H1 (cell line): ENCODE data around the gene SMIM13. TPM values are rescaled to one million over a fixed set of nuclear protein-coding genes. Genes with fewer than 3 reads are reported as not detected.

ENCODE experiments used
- ASH2L ChIP-seq: fragments of 200-600, 300-600 bp; sonication (generic); IDR thresholded peaks from one replicate; pipeline ENCODE4 v1.7.1; 2017; ENCODE audit warnings: low read length
- FOSL1 ChIP-seq: IDR thresholded peaks from 2 replicates; pipeline ENCODE4 v1.6.1; 2011; ENCODE audit warnings: mild to moderate bottlenecking, low read depth, low read length, moderate library complexity; ENCODE audit not compliant: insufficient read depth
- PHF8 ChIP-seq: fragments of 200-600 bp; sonication (generic); conservative IDR thresholded peaks from 2 replicates; pipeline ENCODE4 v1.7.1; 2012; ENCODE audit warnings: low read depth, mild to moderate bottlenecking, inconsistent platforms, low read length, moderate library complexity
- SAP30 ChIP-seq: fragments of 300-600 bp; sonication (generic); IDR thresholded peaks from 2 replicates; pipeline ENCODE4 v1.7.1; 2012; ENCODE audit warnings: low read length, moderate library complexity, mild to moderate bottlenecking, inconsistent platforms; ENCODE audit not compliant: insufficient read depth, insufficient replicate concordance
- SP4 ChIP-seq: IDR thresholded peaks from 2 replicates; pipeline ENCODE4 v1.6.1; 2012; ENCODE audit warnings: low read length, inconsistent platforms
- TAF1 ChIP-seq: IDR thresholded peaks from 2 replicates; pipeline ENCODE4 v1.6.1; 2011; ENCODE audit warnings: mild to moderate bottlenecking, low read depth, low read length
- polyA plus RNA-seq, 7 experiments: library from polyadenylated mRNA; depleted of rRNA in 3 of 7; stranded (reverse) in 5 of 7; unstranded in 2 of 7; fragments of >200 nt in 5 of 7; fragments of 200-250 nt in 2 of 7; gene quantifications; 1 replicate in 5 of 7; 2 replicates in 1 of 7; 4 replicates in 1 of 7; pipeline versions ENCODE4 v1.2.1 to v1.2.3, GENCODE V29; 2011 to 2013; ENCODE audit warnings: missing spikeins in 2 of 7, mixed read lengths in 2 of 7
- total RNA-seq: library from RNA; stranded (reverse); fragmentation: NEBNext Ultra II Directional; extraction: Animal tissue kit (Norgen Biotek cat#: 25700); gene quantifications from 2 replicates; pipeline ENCODE4 v1.2.1, GENCODE V29; 2021
- TF ChIP-seq, protein P1 (sequence below), 3 experiments: IDR thresholded peaks; 1 replicate in 2 of 3; 2 replicates in 1 of 3; pipeline versions ENCODE4 v1.5.1 to v1.6.1; 2011; ENCODE audit warnings: low read length in 3 of 3, mild to moderate bottlenecking in 3 of 3, inconsistent platforms in 2 of 3, low read depth in 1 of 3, moderate library complexity in 1 of 3; ENCODE audit not compliant: insufficient read depth in 1 of 3; ENCODE audit errors: control extremely low read depth in 1 of 3

Gene SMIM13
- total and polyA plus RNA-seq, 2 of the 8 experiments (the other 6 are each of a cell fraction or from before 2014, with no cell fraction given), result 1.7 to 10.6 TPM

DNA sequence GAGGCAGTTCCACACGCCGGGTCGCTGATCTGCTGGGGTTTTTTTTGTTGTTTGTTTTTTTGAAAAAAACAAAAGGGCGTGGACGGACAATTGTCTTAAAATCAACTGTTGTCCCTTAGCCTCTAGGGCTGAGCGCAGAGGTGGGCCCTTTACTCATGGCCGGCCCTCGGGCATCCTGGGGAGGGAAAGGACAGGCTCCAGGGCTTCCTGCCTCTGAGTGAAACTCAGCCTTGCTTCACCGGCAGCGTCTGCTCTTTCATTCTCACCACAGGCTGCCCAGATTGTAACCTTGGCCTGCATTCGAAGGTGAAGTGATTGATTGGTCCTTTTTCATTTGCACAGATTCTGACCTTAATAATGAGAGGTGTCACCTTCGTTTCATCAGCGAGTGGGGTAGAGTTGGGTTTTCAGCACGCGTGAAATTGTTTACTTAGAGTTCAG, 797 bp downstream of the SMIM13 start (continued):
- TF ChIP-seq, protein P1, sequence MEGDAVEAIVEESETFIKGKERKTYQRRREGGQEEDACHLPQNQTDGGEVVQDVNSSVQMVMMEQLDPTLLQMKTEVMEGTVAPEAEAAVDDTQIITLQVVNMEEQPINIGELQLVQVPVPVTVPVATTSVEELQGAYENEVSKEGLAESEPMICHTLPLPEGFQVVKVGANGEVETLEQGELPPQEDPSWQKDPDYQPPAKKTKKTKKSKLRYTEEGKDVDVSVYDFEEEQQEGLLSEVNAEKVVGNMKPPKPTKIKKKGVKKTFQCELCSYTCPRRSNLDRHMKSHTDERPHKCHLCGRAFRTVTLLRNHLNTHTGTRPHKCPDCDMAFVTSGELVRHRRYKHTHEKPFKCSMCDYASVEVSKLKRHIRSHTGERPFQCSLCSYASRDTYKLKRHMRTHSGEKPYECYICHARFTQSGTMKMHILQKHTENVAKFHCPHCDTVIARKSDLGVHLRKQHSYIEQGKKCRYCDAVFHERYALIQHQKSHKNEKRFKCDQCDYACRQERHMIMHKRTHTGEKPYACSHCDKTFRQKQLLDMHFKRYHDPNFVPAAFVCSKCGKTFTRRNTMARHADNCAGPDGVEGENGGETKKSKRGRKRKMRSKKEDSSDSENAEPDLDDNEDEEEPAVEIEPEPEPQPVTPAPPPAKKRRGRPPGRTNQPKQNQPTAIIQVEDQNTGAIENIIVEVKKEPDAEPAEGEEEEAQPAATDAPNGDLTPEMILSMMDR (IDR thresholded peaks at IDR 0.05; ENCODE audit: control extremely low read depth in 1 of 3, insufficient read depth in 1 of 3, low read depth in 1 of 3, low read length in 3 of 3), result no peak
- TF ChIP-seq TAF1 (peak; percentile 36; the same call in 1 of the 2 replicates), PHF8 (no peak), SAP30 (peak; percentile 75), ASH2L (peak; percentile 74), SP4 (no peak), FOSL1 (no peak)
